ENCODE data around the gene ZP4. TPM values are rescaled to one million over a fixed set of nuclear protein-coding genes. Genes with fewer than 3 reads are reported as not detected.

Gene ZP4
- total RNA-seq, 2 donors from 2014 or later: not detected

GRCh38 chr1:237891979-237892378 is 1.3 kb upstream of the ZP4 start:
- TF ChIP-seq CTCF (IDR thresholded peaks at IDR 0.05): no peak
- Histone ChIP-seq H3K27me3 (replicated peaks; ENCODE audit: insufficient read depth) (no peaks in the 10 kb centered on the region), H3K4me3 (no peak overlapping the region), H3K27ac (no peak overlapping the region), H3K36me3 (no peaks in the 10 kb centered on the region), H3K4me1 (ENCODE audit: control insufficient read depth in 1 of 2, low read depth in 2 of 2) (no peaks in the 10 kb centered on the region), H3K9me3 (no peaks in the 10 kb centered on the region)
- ATAC-seq (ENCODE audit: insufficient number of reproducible peaks, low FRiP score, low read depth) (no peak), DNase-seq (ENCODE audit: low spot score) (no peak)

GRCh38 chr1:237891266-237891665 is 544 bp upstream of the ZP4 start:
- Histone ChIP-seq H3K27me3 (replicated peaks; ENCODE audit: insufficient read depth) (no peaks in the 10 kb centered on the region), H3K9me3 (no peaks in the 10 kb centered on the region), H3K4me1 (ENCODE audit: control insufficient read depth in 1 of 2, low read depth in 2 of 2) (no peaks in the 10 kb centered on the region), H3K27ac (no peak overlapping the region), H3K36me3 (no peaks in the 10 kb centered on the region), H3K4me3 (no peak overlapping the region)
- ATAC-seq (ENCODE audit: insufficient number of reproducible peaks, low FRiP score, low read depth): no peak
- DNase-seq (ENCODE audit: low spot score): no peak
- TF ChIP-seq CTCF (IDR thresholded peaks at IDR 0.05): no peak

- no peak for TF ChIP-seq CTCF (IDR thresholded peaks at IDR 0.05)
- Histone ChIP-seq H3K36me3 (no peaks in the 10 kb centered on the region), H3K27me3 (replicated peaks; ENCODE audit: insufficient read depth) (no peaks in the 10 kb centered on the region), H3K27ac (no peak overlapping the region), H3K4me3 (no peak overlapping the region), H3K9me3 (no peaks in the 10 kb centered on the region), H3K4me1 (ENCODE audit: control insufficient read depth in 1 of 2, low read depth in 2 of 2) (no peaks in the 10 kb centered on the region)
- DNase-seq (ENCODE audit: low spot score) (no peak), ATAC-seq (ENCODE audit: insufficient number of reproducible peaks, low FRiP score, low read depth) (no peak)
Observed at GRCh38 chr1:237890416-237890815, 306 bp downstream of the ZP4 start.

- H3K36me3 ChIP-seq: no peaks in the 10 kb centered on the region
- no peaks in the 10 kb centered on the region for H3K9me3 ChIP-seq
- TF ChIP-seq CTCF (IDR thresholded peaks at IDR 0.05): no peak
- ATAC-seq (ENCODE audit: insufficient number of reproducible peaks, low FRiP score, low read depth) (no peak), DNase-seq (ENCODE audit: low spot score) (no peak)
- no peak overlapping the region for H3K4me3 ChIP-seq
- H3K27me3 ChIP-seq (replicated peaks; ENCODE audit: insufficient read depth): no peaks in the 10 kb centered on the region
- H3K27ac ChIP-seq: no peak overlapping the region
- H3K4me1 ChIP-seq (ENCODE audit: control insufficient read depth in 1 of 2, low read depth in 2 of 2): no peaks in the 10 kb centered on the region
Observed at GRCh38 chr1:237888143-237888542, 2.6 kb downstream of the ZP4 start.

GRCh38 chr1:237887542-237887941 is 3.2 kb downstream of the ZP4 start:
- DNase-seq (ENCODE audit: low spot score) (no peak), ATAC-seq (ENCODE audit: insufficient number of reproducible peaks, low FRiP score, low read depth) (no peak)
- H3K36me3 ChIP-seq: no peaks in the 10 kb centered on the region
- H3K9me3 ChIP-seq: no peaks in the 10 kb centered on the region
- H3K27me3 ChIP-seq (replicated peaks; ENCODE audit: insufficient read depth): no peaks in the 10 kb centered on the region
- H3K4me3 ChIP-seq: no peak overlapping the region
- H3K27ac ChIP-seq: no peak overlapping the region
- no peaks in the 10 kb centered on the region for H3K4me1 ChIP-seq (ENCODE audit: control insufficient read depth in 1 of 2, low read depth in 2 of 2)
- no peak for TF ChIP-seq CTCF (IDR thresholded peaks at IDR 0.05)

Measured in thoracic aorta (tissue), 2 donors.